PC-3 (cell line): ENCODE measurements around the gene ZNF18.

Source experiments
- EZH2 ChIP-seq: fragments of 300-600 bp; sonication (generic); IDR thresholded peaks from one replicate; pipeline ENCODE4 v1.6.1; 2017; ENCODE audit warnings: antibody characterized with exemption, mild to moderate bottlenecking, low read length; ENCODE audit not compliant: unreplicated experiment
- EZH2phosphoT487 ChIP-seq: fragments of 300-600 bp; sonication (generic); IDR thresholded peaks from 2 replicates; pipeline ENCODE4 v1.6.1; 2018; ENCODE audit warnings: mild to moderate bottlenecking, antibody characterized with exemption, low read length, borderline replicate concordance
- TF ChIP-seq, protein P1 (sequence below): fragments of 300-600 bp; sonication (generic); conservative IDR thresholded peaks from 2 replicates; pipeline ENCODE4 v1.5.1; 2017; ENCODE audit warnings: antibody characterized with exemption, low read depth, mild to moderate bottlenecking, low read length

DNA sequence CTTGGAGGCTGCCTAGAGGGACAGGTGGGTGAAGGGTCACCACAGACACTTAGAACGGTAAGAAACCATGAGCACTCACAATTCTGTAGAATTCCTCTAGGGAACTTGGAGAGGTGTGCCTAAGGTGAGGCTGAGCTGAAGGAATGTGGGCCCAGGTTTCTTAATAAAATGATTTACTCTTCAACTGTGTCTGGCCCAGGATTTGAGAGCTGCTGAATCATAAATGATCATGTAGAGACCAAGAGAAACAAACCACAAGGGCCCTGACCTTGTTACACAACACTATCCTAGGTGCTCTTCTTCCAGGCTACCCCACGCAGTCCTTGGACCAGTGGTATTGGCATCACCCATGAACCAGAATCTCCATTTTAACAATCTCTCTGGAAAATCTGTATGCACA, 27.7 kb downstream of the ZNF18 start:
- TF ChIP-seq, protein P1, sequence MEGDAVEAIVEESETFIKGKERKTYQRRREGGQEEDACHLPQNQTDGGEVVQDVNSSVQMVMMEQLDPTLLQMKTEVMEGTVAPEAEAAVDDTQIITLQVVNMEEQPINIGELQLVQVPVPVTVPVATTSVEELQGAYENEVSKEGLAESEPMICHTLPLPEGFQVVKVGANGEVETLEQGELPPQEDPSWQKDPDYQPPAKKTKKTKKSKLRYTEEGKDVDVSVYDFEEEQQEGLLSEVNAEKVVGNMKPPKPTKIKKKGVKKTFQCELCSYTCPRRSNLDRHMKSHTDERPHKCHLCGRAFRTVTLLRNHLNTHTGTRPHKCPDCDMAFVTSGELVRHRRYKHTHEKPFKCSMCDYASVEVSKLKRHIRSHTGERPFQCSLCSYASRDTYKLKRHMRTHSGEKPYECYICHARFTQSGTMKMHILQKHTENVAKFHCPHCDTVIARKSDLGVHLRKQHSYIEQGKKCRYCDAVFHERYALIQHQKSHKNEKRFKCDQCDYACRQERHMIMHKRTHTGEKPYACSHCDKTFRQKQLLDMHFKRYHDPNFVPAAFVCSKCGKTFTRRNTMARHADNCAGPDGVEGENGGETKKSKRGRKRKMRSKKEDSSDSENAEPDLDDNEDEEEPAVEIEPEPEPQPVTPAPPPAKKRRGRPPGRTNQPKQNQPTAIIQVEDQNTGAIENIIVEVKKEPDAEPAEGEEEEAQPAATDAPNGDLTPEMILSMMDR = no peak
- no peak for TF ChIP-seq EZH2
- TF ChIP-seq EZH2phosphoT487 = no peak
